ENCODE data around the gene FIGNL1.

- TF ChIP-seq CTCF (IDR thresholded peaks at IDR 0.05; ENCODE audit: insufficient read depth, low read length), result no peak
- TF ChIP-seq POLR2AphosphoS5 (IDR thresholded peaks at IDR 0.05; ENCODE audit: low read depth), result peak; percentile 52
- no peak for TF ChIP-seq GABPA (IDR thresholded peaks at IDR 0.05; ENCODE audit: low read depth)
- no peak for TF ChIP-seq SPI1 (IDR thresholded peaks at IDR 0.05; ENCODE audit: borderline replicate concordance, low read depth)
- no peak for TF ChIP-seq REST (IDR thresholded peaks at IDR 0.05; ENCODE audit: insufficient replicate concordance, low read depth)
Observed at GRCh38 chr7:50405221-50405620, 44.9 kb downstream of the FIGNL1 start.

All from HL-60 (cell line).